Fibroblast of lung (primary cell): ENCODE data around the gene RNF112. TPM values are rescaled to one million over a fixed set of nuclear protein-coding genes. Genes with fewer than 3 reads are reported as not detected.

Source experiments
- DNase-seq, 2 donors: peaks; one replicate each; pipeline versions ENCODE4 v3.0.0 to v3.0.0-alpha.2; 2010; ENCODE audit warnings: low read depth in 2 of 2
- H2AFZ ChIP-seq: 2 replicates; pipeline ENCODE4 v1.5.1; 2012; ENCODE audit warnings: low read length, control low read depth, inconsistent platforms
- H3K27ac ChIP-seq: 2 replicates; pipeline ENCODE4 v1.5.1; 2011; ENCODE audit warnings: low read length, control low read depth; ENCODE audit not compliant: insufficient read depth
- H3K27me3 ChIP-seq: 2 replicates; pipeline ENCODE4 v1.5.1; 2011; ENCODE audit warnings: mild to moderate bottlenecking, low read length; ENCODE audit not compliant: control insufficient read depth, insufficient read depth
- H3K36me3 ChIP-seq: 2 replicates; pipeline ENCODE4 v1.5.1; 2011; ENCODE audit warnings: low read length; ENCODE audit not compliant: control insufficient read depth, insufficient read depth
- H3K4me1 ChIP-seq: 2 replicates; pipeline ENCODE4 v1.5.1; 2011; ENCODE audit warnings: low read length; ENCODE audit not compliant: control insufficient read depth, insufficient read depth; ENCODE audit errors: extremely low read depth
- H3K4me2 ChIP-seq: 2 replicates; pipeline ENCODE4 v1.5.1; 2011; ENCODE audit warnings: low read length, control low read depth; ENCODE audit not compliant: insufficient read depth; ENCODE audit errors: extremely low read depth
- H3K4me3 ChIP-seq, 4 experiments: fragments of 200-600 bp in 1 of 4; sonication (generic) in 1 of 4; replicated peaks in 1 of 4; 2 replicates each; pipeline ENCODE4 v1.5.1; 2011 to 2016; ENCODE audit warnings: low read length in 4 of 4, low read depth in 3 of 4, mild to moderate bottlenecking in 3 of 4, control low read depth in 2 of 4, inconsistent platforms in 1 of 4, mixed read lengths in 1 of 4; ENCODE audit not compliant: insufficient read depth in 1 of 4; ENCODE audit errors: control extremely low read depth in 1 of 4
- H3K79me2 ChIP-seq: 2 replicates; pipeline ENCODE4 v1.5.1; 2012; ENCODE audit warnings: mild to moderate bottlenecking, low read length, inconsistent platforms; ENCODE audit not compliant: control insufficient read depth, insufficient read depth
- H3K9ac ChIP-seq: 2 replicates; pipeline ENCODE4 v1.5.1; 2011; ENCODE audit warnings: mild to moderate bottlenecking, low read length, control low read depth; ENCODE audit not compliant: insufficient read depth
- H3K9me3 ChIP-seq: 2 replicates; pipeline ENCODE4 v1.5.1; 2012; ENCODE audit warnings: low read depth, low read length; ENCODE audit not compliant: control insufficient read depth, insufficient read depth
- H4K20me1 ChIP-seq: 2 replicates; pipeline ENCODE4 v1.5.1; 2011; ENCODE audit warnings: low read length; ENCODE audit not compliant: control insufficient read depth, insufficient read depth; ENCODE audit errors: extremely low read depth
- EZH2 ChIP-seq: IDR thresholded peaks from 2 replicates; pipeline ENCODE4 v1.5.1; 2012; ENCODE audit warnings: low read length, control low read depth, mild to moderate bottlenecking; ENCODE audit errors: missing control alignments
- polyA plus RNA-seq, 2 donors: library from polyadenylated mRNA; depleted of rRNA in 1 of 2; stranded (reverse) in 1 of 2; unstranded in 1 of 2; fragments of >200 nt; gene quantifications; 2 replicates each; pipeline ENCODE4 v1.2.1, GENCODE V29; 2011 to 2012; ENCODE audit warnings: missing spikeins in 1 of 2
- total RNA-seq: library from RNA; depleted of rRNA; stranded (reverse); fragments of >200 nt; gene quantifications from 2 replicates; pipeline ENCODE4 v1.2.1, GENCODE V29; 2014
- TF ChIP-seq, protein P1 (sequence below), 2 donors: IDR thresholded peaks in 1 of 2; conservative IDR thresholded peaks in 1 of 2; 1 replicate in 1 of 2; 2 replicates in 1 of 2; pipeline ENCODE4 v1.5.1; 2011 to 2012; ENCODE audit warnings: low read length in 2 of 2, control low read depth in 1 of 2, inconsistent platforms in 1 of 2, low read depth in 1 of 2, mild to moderate bottlenecking in 1 of 2

RNF112 gene
- total and polyA plus RNA-seq, 2 donors (not counting 1 experiment from before 2014, with no cell fraction given): 1.5 to 21.5 TPM

DNA sequence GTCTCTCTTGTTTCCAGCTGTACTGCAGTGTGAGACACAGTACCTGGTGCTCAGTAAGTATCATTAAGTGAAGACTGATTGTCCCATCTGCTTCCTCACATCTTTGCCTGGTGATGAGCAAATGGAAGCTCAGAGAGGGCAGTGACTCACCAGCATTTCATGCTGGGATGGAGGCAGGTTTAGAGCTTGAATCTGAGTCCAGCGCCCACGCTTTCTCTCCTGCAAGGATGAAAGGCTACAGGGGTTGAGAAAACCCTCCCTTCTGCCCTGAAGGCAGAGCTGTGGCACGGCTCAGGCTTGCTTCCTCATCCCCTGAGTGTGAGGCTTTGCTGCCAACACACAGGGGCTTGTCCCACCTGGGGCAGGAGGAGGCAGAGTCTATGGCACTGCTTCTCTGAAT is 1.5 kb upstream of the RNF112 start:
- Histone ChIP-seq H2AFZ (no peak overlapping the region), H3K79me2 (no peaks in the 10 kb centered on the region), H3K4me2 (peak overlapping the region; percentile 15), H4K20me1 (no peaks in the 10 kb centered on the region), H3K4me3 (no peak overlapping the region), H3K4me1 (peaks cover 6% of the 10 kb centered on the region), H3K27me3 (no peaks in the 10 kb centered on the region), H3K9me3 (no peaks in the 10 kb centered on the region), H3K9ac (no peak overlapping the region), H3K36me3 (no peaks in the 10 kb centered on the region), H3K27ac (no peak overlapping the region)
- DNase-seq: peak in 1 of 2 donors; percentile 90
- TF ChIP-seq, protein P1, sequence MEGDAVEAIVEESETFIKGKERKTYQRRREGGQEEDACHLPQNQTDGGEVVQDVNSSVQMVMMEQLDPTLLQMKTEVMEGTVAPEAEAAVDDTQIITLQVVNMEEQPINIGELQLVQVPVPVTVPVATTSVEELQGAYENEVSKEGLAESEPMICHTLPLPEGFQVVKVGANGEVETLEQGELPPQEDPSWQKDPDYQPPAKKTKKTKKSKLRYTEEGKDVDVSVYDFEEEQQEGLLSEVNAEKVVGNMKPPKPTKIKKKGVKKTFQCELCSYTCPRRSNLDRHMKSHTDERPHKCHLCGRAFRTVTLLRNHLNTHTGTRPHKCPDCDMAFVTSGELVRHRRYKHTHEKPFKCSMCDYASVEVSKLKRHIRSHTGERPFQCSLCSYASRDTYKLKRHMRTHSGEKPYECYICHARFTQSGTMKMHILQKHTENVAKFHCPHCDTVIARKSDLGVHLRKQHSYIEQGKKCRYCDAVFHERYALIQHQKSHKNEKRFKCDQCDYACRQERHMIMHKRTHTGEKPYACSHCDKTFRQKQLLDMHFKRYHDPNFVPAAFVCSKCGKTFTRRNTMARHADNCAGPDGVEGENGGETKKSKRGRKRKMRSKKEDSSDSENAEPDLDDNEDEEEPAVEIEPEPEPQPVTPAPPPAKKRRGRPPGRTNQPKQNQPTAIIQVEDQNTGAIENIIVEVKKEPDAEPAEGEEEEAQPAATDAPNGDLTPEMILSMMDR (conservative IDR thresholded peaks at IDR 0.05 in 1 of 2, IDR thresholded peaks at IDR 0.05 in 1 of 2; ENCODE audit: low read depth in 1 of 2, low read length in 2 of 2): no peak
- no peak for TF ChIP-seq EZH2

DNA sequence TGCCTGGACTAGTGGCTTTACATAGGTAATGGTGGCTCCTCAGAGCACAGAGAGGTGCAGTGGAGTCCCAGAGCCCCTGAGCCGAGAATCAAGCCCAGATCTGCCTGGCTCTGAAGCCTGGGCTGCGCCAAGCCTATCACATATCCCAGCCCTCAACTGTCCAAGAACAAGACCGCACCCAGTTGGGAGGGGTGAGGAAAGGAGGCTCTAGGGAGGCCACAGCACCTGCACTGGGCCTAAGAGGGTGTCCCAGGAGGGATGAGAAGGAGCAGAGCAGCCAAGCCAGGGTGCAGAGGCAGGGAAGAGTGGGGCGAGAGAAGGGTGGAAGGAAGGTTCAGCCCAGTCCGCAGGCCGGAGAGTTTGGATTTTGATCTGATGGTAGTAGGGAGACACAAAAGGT is 941 bp upstream of the RNF112 start:
- H3K79me2 ChIP-seq: no peaks in the 10 kb centered on the region
- H3K9me3 ChIP-seq: no peaks in the 10 kb centered on the region
- TF ChIP-seq, protein P1 (conservative IDR thresholded peaks at IDR 0.05 in 1 of 2, IDR thresholded peaks at IDR 0.05 in 1 of 2; ENCODE audit: low read depth in 1 of 2, low read length in 2 of 2): no peak
- TF ChIP-seq EZH2: no peak
- H3K4me2 ChIP-seq: no peak overlapping the region
- H3K9ac ChIP-seq: no peak overlapping the region
- no peak overlapping the region for H3K27ac ChIP-seq
- no peak overlapping the region for H2AFZ ChIP-seq
- no peak overlapping the region for H3K4me3 ChIP-seq
- H4K20me1 ChIP-seq: no peaks in the 10 kb centered on the region
- peaks cover 6% of the 10 kb centered on the region for H3K4me1 ChIP-seq
- H3K27me3 ChIP-seq: no peaks in the 10 kb centered on the region
- H3K36me3 ChIP-seq: no peaks in the 10 kb centered on the region
- no peak for DNase-seq

DNA sequence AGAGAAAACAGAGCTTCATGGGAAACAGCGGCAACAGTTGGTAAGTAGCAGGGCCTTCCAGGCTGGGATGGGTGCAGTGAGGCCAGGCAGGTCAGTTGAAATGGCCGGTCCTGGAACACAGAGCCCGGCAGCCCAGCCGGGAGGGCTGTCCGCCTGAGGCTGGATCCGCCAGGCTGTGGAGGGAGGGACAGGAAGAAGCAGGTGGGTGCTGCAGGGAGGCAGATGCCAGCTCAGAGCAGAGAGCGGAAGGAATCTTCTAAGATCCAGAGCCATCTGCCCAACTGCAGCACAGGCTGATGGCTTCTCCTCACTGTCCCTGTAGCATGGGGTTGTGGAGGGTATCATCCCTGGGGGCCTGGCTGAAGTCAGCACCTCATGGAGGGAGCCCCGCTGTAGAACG is 599 bp downstream of the RNF112 start:
- Histone ChIP-seq H3K27me3 (no peaks in the 10 kb centered on the region), H3K36me3 (no peaks in the 10 kb centered on the region), H3K9me3 (no peaks in the 10 kb centered on the region), H3K4me2 (no peak overlapping the region), H4K20me1 (no peaks in the 10 kb centered on the region), H3K27ac (no peak overlapping the region), H2AFZ (no peak overlapping the region), H3K9ac (no peak overlapping the region), H3K4me3 (peak overlapping the region in 1 of 4 experiments; percentile 47), H3K4me1 (peaks cover 6% of the 10 kb centered on the region), H3K79me2 (no peaks in the 10 kb centered on the region)
- TF ChIP-seq EZH2: no peak
- TF ChIP-seq, protein P1 (conservative IDR thresholded peaks at IDR 0.05 in 1 of 2, IDR thresholded peaks at IDR 0.05 in 1 of 2; ENCODE audit: low read depth in 1 of 2, low read length in 2 of 2): no peak
- DNase-seq: no peak
